Measurements from ENCODE around the gene BRD9. TPM values are rescaled to one million over a fixed set of nuclear protein-coding genes. Genes with fewer than 3 reads are reported as not detected.
"Not testable (repeated sequence)": the region's sequence is repeated elsewhere in the genome, so short reads cannot be mapped to it uniquely, and the experiment has no call there.

The BRD9 gene
- total RNA-seq, 1 experiment from 2014 or later: 68.7 TPM

DNA sequence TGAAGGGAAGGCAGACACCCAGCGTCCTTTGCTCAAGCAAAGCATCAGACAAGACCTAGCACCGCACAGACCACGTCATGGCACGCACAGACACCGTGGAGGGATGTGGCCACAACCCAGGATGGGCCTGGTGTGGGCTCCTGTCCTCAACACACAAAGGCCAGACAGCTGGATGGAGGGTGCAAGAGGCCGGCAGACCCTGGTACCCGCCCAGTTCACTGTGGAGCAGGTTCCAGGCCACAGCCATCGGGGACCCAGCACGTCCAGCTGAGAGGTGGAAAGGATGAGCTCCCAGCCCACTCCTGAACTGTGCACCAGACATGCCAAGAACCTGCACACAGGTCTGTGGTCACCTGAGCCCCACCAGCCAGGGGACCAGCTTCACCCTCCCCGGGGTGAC lies 26.8 kb downstream of the BRD9 start:
- in situ Hi-C loops (cut with HindIII; ENCODE audit: low sequenced_read_pairs): no loop called here
- DNase-seq (ENCODE audit: low spot score): no peak

- in situ Hi-C loops (cut with HindIII; ENCODE audit: low sequenced_read_pairs): no loop called here
These were observed 27.5 kb downstream of the BRD9 start for GRCh38 chr5:865168-865521.

DNA sequence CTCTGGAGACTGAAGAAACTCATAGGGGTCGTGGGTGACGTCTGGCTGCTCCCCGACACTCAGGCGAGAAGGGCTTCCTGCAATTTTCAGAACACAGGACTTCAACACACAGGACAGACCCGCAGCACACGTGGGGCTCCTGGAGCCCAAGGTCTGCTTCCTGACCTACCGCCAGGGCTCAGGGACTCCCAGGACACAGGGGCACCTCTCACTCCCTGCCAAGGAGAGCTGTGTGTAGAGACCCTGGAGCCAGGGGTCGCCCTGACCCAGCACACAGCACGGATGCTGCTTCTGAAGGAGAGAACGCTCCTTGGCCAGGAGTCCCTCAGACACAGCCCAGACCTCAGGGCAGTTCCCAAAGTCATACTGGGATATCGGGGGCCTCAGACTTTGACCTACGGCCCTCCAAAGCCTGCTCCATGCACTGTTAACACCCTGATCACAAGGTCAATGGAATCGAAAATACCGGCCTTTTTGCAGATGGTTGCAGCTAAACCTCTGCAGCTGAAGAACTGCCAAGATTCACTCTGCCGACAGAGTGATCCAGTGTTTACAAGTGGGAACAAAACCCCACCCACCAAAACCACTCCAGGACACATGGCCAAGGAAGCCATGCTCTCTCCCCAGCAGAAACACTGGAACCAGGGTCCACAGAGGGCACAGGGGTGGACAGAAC lies 28.0 kb downstream of the BRD9 start:
- DNase-seq (ENCODE audit: low spot score): no peak
- in situ Hi-C loops (cut with HindIII; ENCODE audit: low sequenced_read_pairs): no loop called here

More at GRCh38 chr5:865168-865521, 27.5 kb downstream of the BRD9 start:
- no peak for DNase-seq (ENCODE audit: low spot score)

GRCh38 chr5:863244-863805 lies 29.3 kb downstream of the BRD9 start:
- in situ Hi-C loops (cut with HindIII; ENCODE audit: low sequenced_read_pairs): no loop called here
- no peak for DNase-seq (ENCODE audit: low spot score)

DNA sequence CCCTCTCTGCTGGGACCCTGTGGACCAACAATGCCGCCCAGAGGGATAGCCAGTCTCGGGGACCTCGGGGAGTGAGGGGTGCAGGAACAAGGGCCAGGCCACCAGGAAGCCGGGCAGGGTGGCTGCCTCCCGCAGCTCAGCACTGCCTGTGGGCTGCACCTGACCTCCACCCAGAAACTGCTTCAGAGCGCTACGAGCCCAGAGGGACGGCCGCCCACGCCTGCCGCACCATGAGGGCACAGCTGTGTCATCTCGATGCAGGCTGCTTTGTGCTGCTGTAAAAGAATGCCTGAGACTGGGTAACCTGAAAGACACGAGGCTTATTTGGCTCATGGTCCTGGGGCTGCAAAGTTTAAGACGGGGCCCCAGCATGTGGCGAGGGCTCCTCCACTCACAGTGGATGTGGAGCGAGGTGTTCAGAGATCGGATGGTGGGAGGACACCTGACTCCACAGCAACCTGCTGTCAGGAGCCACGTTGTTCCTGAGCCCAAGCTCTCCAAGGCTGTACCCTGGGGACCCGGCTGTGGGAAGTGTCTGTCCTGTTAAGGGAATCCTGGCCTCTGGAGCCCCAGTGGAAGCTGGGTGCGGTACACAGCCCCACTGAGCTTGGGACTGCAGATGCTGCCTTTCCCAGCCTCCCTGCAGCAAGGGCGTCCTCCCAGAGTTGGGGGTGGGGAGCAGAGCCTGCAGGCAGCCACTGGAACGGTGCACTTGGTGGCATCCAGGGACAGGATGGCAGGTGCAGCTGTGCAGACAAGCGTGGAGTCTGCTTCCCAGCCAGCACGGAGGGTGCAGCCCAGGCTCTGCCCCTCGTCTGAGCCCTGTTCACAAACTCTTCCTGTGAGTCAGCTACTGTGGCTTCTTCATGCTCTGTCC lies 30.0 kb downstream of the BRD9 start:
- in situ Hi-C loops (cut with HindIII; ENCODE audit: low sequenced_read_pairs): no loop called here
- no peak for DNase-seq (ENCODE audit: low spot score)

- no peak for DNase-seq (ENCODE audit: low spot score)
- in situ Hi-C loops (cut with HindIII; ENCODE audit: low sequenced_read_pairs): no loop called here
These were observed 30.9 kb downstream of the BRD9 start for GRCh38 chr5:861442-862366.

DNA sequence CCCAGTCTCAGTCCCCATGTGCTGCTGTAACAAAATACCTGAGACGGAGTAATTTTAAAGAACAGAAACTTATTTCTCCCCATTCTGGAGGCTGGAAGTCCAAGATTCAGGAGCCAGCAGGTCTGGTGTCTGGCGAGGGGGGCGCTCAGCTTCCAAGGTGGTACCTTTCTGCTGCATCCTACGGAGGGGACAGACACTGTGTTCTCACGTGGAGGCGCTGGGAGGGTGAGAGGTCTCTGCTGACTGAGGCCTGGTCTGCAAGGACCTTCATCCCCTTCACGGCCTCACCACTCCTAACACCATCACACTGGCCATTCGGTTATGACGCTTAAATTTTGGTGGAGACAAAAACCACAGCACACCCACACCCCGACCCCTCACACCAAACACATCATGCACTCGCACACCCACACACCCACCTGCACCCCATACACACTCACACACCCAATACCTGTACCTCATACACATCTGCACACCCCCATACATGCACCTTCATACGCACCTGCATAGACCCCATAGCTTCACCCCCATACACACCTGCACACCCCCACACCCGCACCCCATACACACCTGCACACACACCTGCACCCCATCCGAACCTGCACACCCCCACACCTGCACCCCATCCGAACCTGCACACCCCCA lies 32.0 kb downstream of the BRD9 start:
- no peak for DNase-seq (ENCODE audit: low spot score)
- in situ Hi-C loops (cut with HindIII; ENCODE audit: low sequenced_read_pairs): no loop called here

DNA sequence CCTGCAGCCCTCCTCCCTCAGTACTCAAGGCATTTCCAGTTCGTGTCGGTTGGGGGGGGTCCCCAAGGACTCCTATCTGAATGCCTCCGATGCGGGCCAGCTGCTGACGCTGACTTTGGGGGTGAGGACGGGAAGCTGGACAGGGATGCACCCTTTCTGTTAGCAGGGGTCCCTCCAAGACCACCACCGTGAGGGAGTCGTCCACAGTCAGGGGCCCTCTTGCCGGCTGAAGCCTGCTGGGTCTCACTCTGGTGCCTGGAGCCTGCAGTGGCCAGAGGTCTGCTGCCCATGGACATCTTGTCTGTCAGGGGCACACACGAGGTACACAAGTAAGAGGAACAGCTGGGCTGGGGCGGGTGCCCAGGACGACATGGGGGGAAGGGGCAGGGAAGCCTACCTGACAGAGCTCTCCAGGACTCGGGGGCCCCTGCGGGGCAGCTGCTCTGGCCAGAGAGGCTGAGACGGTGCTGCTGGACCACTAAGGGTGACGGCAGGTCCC lies 32.8 kb downstream of the BRD9 start:
- DNase-seq (ENCODE audit: low spot score): no peak
- in situ Hi-C loops (cut with HindIII; ENCODE audit: low sequenced_read_pairs): no loop called here

DNA sequence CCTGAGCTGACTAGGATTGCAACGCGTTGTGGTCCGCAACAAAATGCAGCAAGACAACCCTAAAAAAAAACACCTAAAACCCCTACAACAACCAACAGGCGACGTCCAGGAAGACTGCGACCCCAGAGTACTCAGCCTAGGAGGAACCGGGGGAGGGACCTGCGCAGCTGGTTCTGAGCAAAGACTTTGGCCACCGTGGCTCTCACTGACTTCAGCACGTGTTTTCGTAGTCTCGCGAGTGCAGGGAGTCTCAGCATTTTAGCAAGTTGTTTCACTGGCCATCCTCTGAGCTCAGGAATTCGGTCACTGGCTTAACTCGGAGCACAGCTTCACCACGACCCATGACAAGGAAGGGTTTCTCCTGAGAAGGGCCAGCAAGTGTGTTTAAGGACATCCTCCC lies 33.2 kb downstream of the BRD9 start:
- in situ Hi-C loops (cut with HindIII; ENCODE audit: low sequenced_read_pairs): no loop called here
- DNase-seq (ENCODE audit: low spot score): no peak

DNA sequence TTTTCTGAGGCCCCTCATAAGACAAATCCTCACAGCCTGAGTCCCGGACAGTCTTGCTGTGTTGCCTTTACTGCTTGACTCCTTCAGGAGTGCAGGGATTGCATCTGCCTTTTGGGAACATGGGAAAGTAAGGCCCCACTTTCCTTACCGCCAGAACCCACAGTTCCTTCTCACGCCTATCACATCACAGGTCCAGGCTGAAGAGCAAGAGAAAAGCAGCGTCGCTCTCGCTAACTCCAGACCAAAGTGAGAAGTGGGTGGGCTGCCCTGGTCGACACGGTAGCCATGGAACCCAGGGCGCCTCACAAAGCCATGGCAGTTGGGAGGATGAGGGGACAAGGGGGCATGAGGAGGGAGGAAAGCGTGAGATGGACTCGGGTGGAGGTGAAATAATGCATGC lies 33.9 kb downstream of the BRD9 start:
- in situ Hi-C loops (cut with HindIII; ENCODE audit: low sequenced_read_pairs): no loop called here
- DNase-seq (ENCODE audit: low spot score): no peak

GRCh38 chr5:856531-857425 lies 35.8 kb downstream of the BRD9 start:
- no peak for DNase-seq (ENCODE audit: low spot score)

DNA sequence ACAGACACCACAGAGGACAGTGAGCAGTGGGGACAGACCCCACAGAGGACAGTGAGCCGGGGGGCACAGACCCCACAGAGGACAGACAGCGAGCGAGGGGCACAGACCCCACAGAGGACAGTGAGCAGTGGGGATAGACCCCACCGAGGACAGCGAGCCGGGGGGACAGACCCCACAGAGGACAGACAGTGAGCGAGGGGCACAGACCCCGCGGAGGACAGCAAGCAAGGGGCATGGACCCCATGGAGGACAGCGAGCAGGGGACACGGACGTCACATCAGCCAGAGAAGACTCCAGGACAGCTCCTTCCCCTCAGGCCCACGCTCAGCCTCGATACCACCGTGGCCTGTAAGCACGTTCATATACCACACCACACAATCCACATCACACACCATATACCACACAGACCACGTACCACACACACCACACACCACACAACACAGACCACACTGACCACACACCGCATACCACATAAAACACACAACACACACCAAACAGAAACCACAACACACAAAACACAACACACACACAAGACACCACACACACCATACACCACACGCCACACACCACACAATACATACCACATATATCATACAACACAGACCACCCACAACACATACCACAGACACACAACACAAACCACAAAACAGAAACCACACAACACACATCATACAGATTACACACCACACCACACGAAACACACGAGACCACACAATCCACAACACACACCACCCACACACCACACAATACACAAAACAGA lies 36.6 kb downstream of the BRD9 start:
- in situ Hi-C loops (cut with HindIII; ENCODE audit: low sequenced_read_pairs): no loop called here
- no peak for DNase-seq (ENCODE audit: low spot score)

More at GRCh38 chr5:856531-857425, 35.8 kb downstream of the BRD9 start:
- in situ Hi-C loops (cut with HindIII; ENCODE audit: low sequenced_read_pairs): no loop called here

DNA sequence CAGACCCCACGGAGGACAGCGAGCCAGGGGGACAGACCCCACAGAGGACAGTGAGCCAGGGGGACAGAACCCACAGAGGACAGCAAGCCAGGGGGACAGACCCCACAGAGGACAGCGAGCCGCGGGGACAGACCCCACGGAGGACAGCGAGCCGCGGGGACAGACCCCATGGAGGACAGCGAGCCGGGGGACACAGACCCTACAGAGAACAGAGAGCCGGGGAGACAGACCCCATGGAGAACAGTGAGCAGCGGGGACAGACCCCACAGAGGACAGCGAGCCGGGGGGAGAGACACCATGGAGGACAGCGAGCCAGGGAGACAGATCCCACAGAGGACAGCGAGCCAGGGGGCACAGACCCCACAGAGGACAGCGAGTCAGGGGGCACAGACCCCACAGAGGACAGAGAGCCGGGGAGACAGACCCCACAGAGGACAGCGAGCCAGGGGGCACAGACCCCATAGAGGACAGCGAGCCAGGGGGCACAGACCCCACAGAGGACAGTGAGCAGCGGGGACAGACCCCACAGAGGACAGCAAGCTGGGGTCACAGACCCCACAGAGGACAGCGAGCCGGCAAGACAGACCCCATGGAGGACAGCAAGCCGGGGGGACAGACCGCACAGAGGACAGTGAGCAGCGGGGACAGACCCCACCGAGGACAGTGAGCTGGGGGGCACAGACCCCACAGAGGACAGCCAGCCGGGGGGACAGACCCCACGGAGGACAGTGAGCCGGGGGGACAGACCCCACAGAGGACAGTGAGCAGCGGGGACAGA lies 37.4 kb downstream of the BRD9 start:
- in situ Hi-C loops (cut with HindIII; ENCODE audit: low sequenced_read_pairs): no loop called here
- no peak for DNase-seq (ENCODE audit: low spot score)

- in situ Hi-C loops (cut with HindIII; ENCODE audit: low sequenced_read_pairs): no loop called here
- no peak for DNase-seq (ENCODE audit: low spot score)
These were observed 38.4 kb downstream of the BRD9 start for GRCh38 chr5:854217-854616.

DNA sequence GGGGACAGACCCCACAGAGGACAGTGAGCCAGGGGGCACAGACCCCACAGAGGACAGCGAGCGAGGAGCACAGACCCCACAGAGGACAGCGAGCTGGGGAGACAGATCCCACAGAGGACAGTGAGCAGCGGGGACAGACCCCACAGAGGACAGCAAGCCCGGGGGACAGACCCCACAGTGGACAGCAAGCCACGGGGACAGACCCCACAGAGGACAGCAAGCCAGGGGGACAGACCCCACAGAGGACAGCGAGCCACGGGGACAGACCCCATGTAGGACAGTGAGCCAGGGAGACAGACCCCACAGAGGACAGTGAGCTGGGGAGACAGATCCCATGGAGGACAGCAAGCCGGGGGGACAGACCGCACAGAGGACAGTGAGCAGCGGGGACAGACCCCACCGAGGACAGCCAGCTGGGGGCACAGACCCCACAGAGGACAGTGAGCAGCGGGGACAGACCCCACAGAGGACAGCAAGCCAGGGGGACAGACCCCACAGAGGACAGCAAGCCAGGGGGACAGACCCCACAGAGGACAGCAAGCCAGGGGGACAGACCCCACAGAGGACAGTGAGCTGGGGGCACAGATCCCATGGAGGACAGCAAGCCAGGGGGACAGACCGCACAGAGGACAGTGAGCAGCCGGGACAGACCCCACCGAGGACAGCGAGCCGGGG lies 39.0 kb downstream of the BRD9 start:
- DNase-seq (ENCODE audit: low spot score); in situ Hi-C loops (cut with HindIII; ENCODE audit: low sequenced_read_pairs): not testable (repeated sequence)
